HEK293 (cell line): ENCODE measurements around the gene SYNGR4.

Source experiments
- AEBP2 ChIP-seq: fragments of 450-650 bp; formaldehyde crosslinking; IDR thresholded peaks from 2 replicates; pipeline ENCODE4 v1.5.1; 2016; ENCODE audit warnings: missing biosample characterization, missing genetic modification characterization, borderline replicate concordance
- KLF17 ChIP-seq: fragments of 450-650 bp; formaldehyde crosslinking; IDR thresholded peaks from 2 replicates; pipeline ENCODE4 v1.5.1; 2016; ENCODE audit warnings: missing biosample characterization, missing genetic modification characterization
- REPIN1 ChIP-seq: fragments of 450-650 bp; formaldehyde crosslinking; IDR thresholded peaks from 2 replicates; pipeline ENCODE4 v1.5.1; 2017; ENCODE audit warnings: missing biosample characterization, missing genetic modification characterization, low read depth
- ZBTB8A ChIP-seq: fragments of 450-650 bp; formaldehyde crosslinking; IDR thresholded peaks from 2 replicates; pipeline ENCODE4 v1.5.1; 2016; ENCODE audit warnings: missing biosample characterization, missing genetic modification characterization
- ZIC2 ChIP-seq: fragments of 450-650 bp; formaldehyde crosslinking; IDR thresholded peaks from 2 replicates; pipeline ENCODE4 v1.5.1; 2016; ENCODE audit warnings: missing biosample characterization, missing genetic modification characterization
- ZNF18 ChIP-seq: fragments of 450-650 bp; formaldehyde crosslinking; IDR thresholded peaks from 2 replicates; pipeline ENCODE4 v1.5.1; 2016; ENCODE audit warnings: missing biosample characterization, missing genetic modification characterization
- ZNF221 ChIP-seq: fragments of 450-650 bp; formaldehyde crosslinking; IDR thresholded peaks from 2 replicates; pipeline ENCODE4 v1.5.1; 2017; ENCODE audit warnings: missing biosample characterization, missing genetic modification characterization, borderline replicate concordance
- ZNF26 ChIP-seq: fragments of 450-650 bp; formaldehyde crosslinking; IDR thresholded peaks from 2 replicates; pipeline ENCODE4 v1.5.1; 2016; ENCODE audit warnings: missing biosample characterization, missing genetic modification characterization
- ZNF48 ChIP-seq: fragments of 450-650 bp; formaldehyde crosslinking; IDR thresholded peaks from 2 replicates; pipeline ENCODE4 v1.5.1; 2016; ENCODE audit warnings: missing biosample characterization, missing genetic modification characterization
- ZNF488 ChIP-seq: fragments of 450-650 bp; formaldehyde crosslinking; IDR thresholded peaks from 2 replicates; pipeline ENCODE4 v1.5.1; 2016; ENCODE audit warnings: missing biosample characterization, missing genetic modification characterization
- ZNF510 ChIP-seq: fragments of 450-650 bp; formaldehyde crosslinking; IDR thresholded peaks from 2 replicates; pipeline ENCODE4 v1.5.1; 2018; ENCODE audit warnings: mild to moderate bottlenecking, missing genetic modification characterization, missing biosample characterization; ENCODE audit not compliant: insufficient replicate concordance
- ZNF518A ChIP-seq: fragments of 450-650 bp; formaldehyde crosslinking; conservative IDR thresholded peaks from 2 replicates; pipeline ENCODE4 v1.5.1; 2016; ENCODE audit warnings: low read depth, missing biosample characterization, missing genetic modification characterization
- ZNF530 ChIP-seq: fragments of 450-650 bp; formaldehyde crosslinking; IDR thresholded peaks from 2 replicates; pipeline ENCODE4 v1.5.1; 2016; ENCODE audit warnings: low read depth, missing biosample characterization, missing genetic modification characterization
- ZNF561 ChIP-seq: fragments of 450-650 bp; IDR thresholded peaks from 2 replicates; pipeline ENCODE4 v1.5.1; 2018; ENCODE audit warnings: missing biosample characterization, missing genetic modification characterization, borderline replicate concordance
- ZNF623 ChIP-seq: fragments of 450-650 bp; formaldehyde crosslinking; IDR thresholded peaks from 2 replicates; pipeline ENCODE4 v1.5.1; 2016; ENCODE audit warnings: missing biosample characterization, missing genetic modification characterization
- ZNF658 ChIP-seq: fragments of 450-650 bp; formaldehyde crosslinking; IDR thresholded peaks from 2 replicates; pipeline ENCODE4; 2016; ENCODE audit warnings: missing biosample characterization, missing genetic modification characterization
- ZNF768 ChIP-seq: fragments of 450-650 bp; formaldehyde crosslinking; IDR thresholded peaks from 2 replicates; pipeline ENCODE4 v1.5.1; 2018; ENCODE audit warnings: missing biosample characterization, mild to moderate bottlenecking, missing genetic modification characterization
- ZSCAN16 ChIP-seq: fragments of 450-650 bp; formaldehyde crosslinking; IDR thresholded peaks from 2 replicates; pipeline ENCODE4 v1.5.1; 2016; ENCODE audit warnings: missing biosample characterization, missing genetic modification characterization
- ZSCAN18 ChIP-seq: fragments of 450-650 bp; formaldehyde crosslinking; IDR thresholded peaks from 2 replicates; pipeline ENCODE4 v1.5.1; 2016; ENCODE audit warnings: missing biosample characterization, missing genetic modification characterization
- ZSCAN5A ChIP-seq: fragments of 450-650 bp; formaldehyde crosslinking; IDR thresholded peaks from 2 replicates; pipeline ENCODE4 v1.5.1; 2016; ENCODE audit warnings: missing biosample characterization, missing genetic modification characterization

Gene SYNGR4

GRCh38 chr19:48372904-48373303 is 8.7 kb downstream of the SYNGR4 start (continued):
- no peak for TF ChIP-seq ZNF48 (tag by site-specific recombination)
- TF ChIP-seq ZNF623 = no peak
- TF ChIP-seq AEBP2 (tag by site-specific recombination) = no peak
- 0 out of 2 replicates have a peak, but pooled peaks have one; percentile 57 for TF ChIP-seq ZNF561
- TF ChIP-seq ZSCAN5A (tag by site-specific recombination) = no peak
- no peak for TF ChIP-seq ZNF26 (tag by site-specific recombination)
- no peak for TF ChIP-seq ZSCAN16
- TF ChIP-seq ZNF488 (tag by site-specific recombination) = no peak
- peak; percentile 88 for TF ChIP-seq KLF17 (tag by site-specific recombination)
- TF ChIP-seq ZNF518A = no peak
- no peak for TF ChIP-seq ZNF221 (tag by site-specific recombination)
- TF ChIP-seq ZNF658 (tag by site-specific recombination) = no peak
- TF ChIP-seq ZNF530 (tag by site-specific recombination) = no peak
- TF ChIP-seq ZBTB8A (tag by site-specific recombination) = peak; percentile 28; the same call in 1 of the 2 replicates
- TF ChIP-seq ZNF18 (tag by site-specific recombination) = no peak
- TF ChIP-seq ZNF510 (tag by site-specific recombination) = no peak
- TF ChIP-seq ZSCAN18 (tag by site-specific recombination) = no peak
- no peak for TF ChIP-seq REPIN1
- peak; percentile 54 for TF ChIP-seq ZIC2 (tag by site-specific recombination)
- no peak for TF ChIP-seq ZNF768 (tag by site-specific recombination)
